H1 (cell line): Measurements from ENCODE around the gene IGF2R.

ENCODE experiments used
- POLR2A ChIP-seq, 2 experiments: IDR thresholded peaks; 1 replicate in 1 of 2; 2 replicates in 1 of 2; pipeline ENCODE4 v1.6.1; 2011; ENCODE audit warnings: low read depth in 2 of 2, low read length in 2 of 2, mild to moderate bottlenecking in 2 of 2; ENCODE audit errors: control extremely low read depth in 1 of 2
- YY1 ChIP-seq: IDR thresholded peaks from 2 replicates; pipeline ENCODE4 v1.6.1; 2011; ENCODE audit warnings: low read depth, mild to moderate bottlenecking, low read length
- TF ChIP-seq, protein P1 (sequence below), 3 experiments: IDR thresholded peaks; 1 replicate in 2 of 3; 2 replicates in 1 of 3; pipeline versions ENCODE4 v1.5.1 to v1.6.1; 2011; ENCODE audit warnings: low read length in 3 of 3, mild to moderate bottlenecking in 3 of 3, inconsistent platforms in 2 of 3, low read depth in 1 of 3, moderate library complexity in 1 of 3; ENCODE audit not compliant: insufficient read depth in 1 of 3; ENCODE audit errors: control extremely low read depth in 1 of 3

- TF ChIP-seq YY1 (no peak), POLR2A (IDR thresholded peaks at IDR 0.05; ENCODE audit: control extremely low read depth in 1 of 2, low read depth in 2 of 2, low read length in 2 of 2) (no peak)
- TF ChIP-seq, protein P1, sequence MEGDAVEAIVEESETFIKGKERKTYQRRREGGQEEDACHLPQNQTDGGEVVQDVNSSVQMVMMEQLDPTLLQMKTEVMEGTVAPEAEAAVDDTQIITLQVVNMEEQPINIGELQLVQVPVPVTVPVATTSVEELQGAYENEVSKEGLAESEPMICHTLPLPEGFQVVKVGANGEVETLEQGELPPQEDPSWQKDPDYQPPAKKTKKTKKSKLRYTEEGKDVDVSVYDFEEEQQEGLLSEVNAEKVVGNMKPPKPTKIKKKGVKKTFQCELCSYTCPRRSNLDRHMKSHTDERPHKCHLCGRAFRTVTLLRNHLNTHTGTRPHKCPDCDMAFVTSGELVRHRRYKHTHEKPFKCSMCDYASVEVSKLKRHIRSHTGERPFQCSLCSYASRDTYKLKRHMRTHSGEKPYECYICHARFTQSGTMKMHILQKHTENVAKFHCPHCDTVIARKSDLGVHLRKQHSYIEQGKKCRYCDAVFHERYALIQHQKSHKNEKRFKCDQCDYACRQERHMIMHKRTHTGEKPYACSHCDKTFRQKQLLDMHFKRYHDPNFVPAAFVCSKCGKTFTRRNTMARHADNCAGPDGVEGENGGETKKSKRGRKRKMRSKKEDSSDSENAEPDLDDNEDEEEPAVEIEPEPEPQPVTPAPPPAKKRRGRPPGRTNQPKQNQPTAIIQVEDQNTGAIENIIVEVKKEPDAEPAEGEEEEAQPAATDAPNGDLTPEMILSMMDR (IDR thresholded peaks at IDR 0.05; ENCODE audit: control extremely low read depth in 1 of 3, insufficient read depth in 1 of 3, low read depth in 1 of 3, low read length in 3 of 3): no peak
Measured at GRCh38 chr6:160073272-160073671, 104.4 kb downstream of the IGF2R start.
